Measurements from ENCODE around the gene EIF5AL1.
"Not testable (repeated sequence)": the region's sequence is repeated elsewhere in the genome, so short reads cannot be mapped to it uniquely, and the experiment has no call there.

DNA sequence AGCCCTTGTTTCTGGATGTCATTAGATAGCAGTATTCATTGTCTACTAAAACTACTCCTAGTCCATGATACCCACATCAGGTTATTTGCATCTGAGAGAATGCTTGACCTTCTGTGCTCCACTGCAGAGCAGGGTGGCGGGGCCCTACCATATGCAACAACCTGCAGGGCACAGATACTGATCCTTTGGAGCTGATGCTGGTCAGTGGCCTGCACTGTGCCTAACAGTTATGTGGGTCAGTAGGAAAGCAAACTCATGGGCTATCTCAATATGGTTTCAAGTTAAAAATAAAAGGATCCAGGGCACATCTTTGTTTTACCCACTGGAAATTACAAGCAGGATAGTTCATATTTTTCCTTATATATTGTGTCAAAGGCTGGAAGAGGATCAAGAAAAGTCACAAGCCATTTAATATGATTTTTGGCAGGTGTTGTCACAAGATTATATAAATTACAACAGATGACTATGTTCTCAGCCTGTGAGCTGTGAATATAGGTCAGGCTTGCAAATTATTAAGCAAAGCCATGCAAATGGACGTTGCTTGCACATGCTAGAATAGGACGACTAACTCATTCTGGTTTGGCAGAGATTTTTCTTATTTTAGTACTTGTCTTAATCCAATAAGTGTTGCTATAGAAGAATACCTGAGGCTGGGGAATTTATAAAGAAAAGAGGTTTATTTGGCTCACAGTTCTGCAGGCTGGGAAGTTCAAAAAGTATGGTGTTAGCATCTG lies 32.8 kb downstream of the EIF5AL1 start:
- not testable (repeated sequence) for TF ChIP-seq POLR2A (IDR thresholded peaks at IDR 0.05)
- TF ChIP-seq, protein P1, sequence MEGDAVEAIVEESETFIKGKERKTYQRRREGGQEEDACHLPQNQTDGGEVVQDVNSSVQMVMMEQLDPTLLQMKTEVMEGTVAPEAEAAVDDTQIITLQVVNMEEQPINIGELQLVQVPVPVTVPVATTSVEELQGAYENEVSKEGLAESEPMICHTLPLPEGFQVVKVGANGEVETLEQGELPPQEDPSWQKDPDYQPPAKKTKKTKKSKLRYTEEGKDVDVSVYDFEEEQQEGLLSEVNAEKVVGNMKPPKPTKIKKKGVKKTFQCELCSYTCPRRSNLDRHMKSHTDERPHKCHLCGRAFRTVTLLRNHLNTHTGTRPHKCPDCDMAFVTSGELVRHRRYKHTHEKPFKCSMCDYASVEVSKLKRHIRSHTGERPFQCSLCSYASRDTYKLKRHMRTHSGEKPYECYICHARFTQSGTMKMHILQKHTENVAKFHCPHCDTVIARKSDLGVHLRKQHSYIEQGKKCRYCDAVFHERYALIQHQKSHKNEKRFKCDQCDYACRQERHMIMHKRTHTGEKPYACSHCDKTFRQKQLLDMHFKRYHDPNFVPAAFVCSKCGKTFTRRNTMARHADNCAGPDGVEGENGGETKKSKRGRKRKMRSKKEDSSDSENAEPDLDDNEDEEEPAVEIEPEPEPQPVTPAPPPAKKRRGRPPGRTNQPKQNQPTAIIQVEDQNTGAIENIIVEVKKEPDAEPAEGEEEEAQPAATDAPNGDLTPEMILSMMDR (IDR thresholded peaks at IDR 0.05), result not testable (repeated sequence)

All from right lobe of liver (tissue), 4 donors.